Stimulated activated CD4-positive, alpha-beta T cell treated with anti-CD3 and anti-CD28 coated beads, Interleukin-2, amount 100 ng/mL, for 48 hours (primary cell): ENCODE data around the gene OR4D2.
A peak's percentile ranks its signal among the peaks of the same experiment; 100 is the strongest.

ENCODE experiments used
- DNase-seq, 2 donors: peaks; one replicate each; pipeline ENCODE4 v3.0.0-alpha.2; 2020

Gene OR4D2

GRCh38 chr17:58176200-58176599, 9.4 kb downstream of the OR4D2 start:
- no peak for DNase-seq

DNA sequence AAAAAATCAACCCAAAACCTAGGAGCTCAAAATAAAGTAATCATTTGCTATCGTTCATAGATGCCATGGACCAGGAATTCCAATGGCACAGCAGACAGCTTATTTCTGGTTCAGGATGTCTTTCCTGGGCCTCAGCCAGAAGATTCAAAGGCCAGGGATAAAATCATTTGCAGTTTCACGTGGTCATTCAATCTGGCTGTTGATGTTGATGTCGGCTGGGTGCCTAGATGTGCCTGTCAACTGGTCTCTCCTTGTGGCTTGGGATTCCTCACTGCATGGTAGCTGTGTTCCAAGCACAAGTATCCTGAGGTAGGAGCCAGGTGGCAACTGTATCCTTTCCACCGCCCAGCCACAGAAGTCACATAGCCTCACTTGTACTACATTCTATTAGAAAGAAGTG, 15.0 kb downstream of the OR4D2 start:
- no peak for DNase-seq

GRCh38 chr17:58183514-58183913, 16.7 kb downstream of the OR4D2 start:
- no peak for DNase-seq

DNA sequence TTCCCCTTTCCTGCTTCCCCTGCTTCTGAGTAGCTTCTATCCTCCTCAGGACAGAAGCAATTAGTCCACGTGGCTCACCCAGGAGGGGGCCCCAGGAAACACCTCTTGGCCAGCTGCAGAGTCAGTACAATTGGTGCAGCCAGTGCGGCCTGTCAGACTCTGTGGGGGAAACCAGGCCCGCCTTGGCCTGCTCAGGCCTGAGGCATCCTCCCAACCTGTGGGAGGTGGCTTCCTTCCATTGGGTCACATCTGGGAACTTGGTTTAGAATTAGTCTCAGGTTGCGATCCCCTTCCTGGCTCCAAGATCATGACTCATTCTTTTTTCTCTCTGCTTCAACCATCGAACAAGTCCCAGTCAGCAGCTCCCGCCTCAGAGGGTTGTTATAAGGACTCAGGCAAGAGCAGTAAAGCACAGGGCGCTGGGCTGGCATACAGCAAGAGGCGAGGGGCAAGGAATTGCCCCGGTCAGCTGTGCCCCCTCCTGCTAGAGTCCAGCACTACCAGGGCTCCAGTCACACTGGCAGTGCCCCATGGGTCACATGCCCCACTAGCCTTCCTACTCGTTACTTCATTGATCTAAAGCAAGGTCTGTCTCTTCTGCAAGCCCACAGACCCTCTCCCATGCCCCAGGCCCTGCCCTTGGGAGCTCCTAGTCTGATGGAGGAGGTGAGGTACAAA, 17.7 kb downstream of the OR4D2 start:
- DNase-seq: no peak

DNA sequence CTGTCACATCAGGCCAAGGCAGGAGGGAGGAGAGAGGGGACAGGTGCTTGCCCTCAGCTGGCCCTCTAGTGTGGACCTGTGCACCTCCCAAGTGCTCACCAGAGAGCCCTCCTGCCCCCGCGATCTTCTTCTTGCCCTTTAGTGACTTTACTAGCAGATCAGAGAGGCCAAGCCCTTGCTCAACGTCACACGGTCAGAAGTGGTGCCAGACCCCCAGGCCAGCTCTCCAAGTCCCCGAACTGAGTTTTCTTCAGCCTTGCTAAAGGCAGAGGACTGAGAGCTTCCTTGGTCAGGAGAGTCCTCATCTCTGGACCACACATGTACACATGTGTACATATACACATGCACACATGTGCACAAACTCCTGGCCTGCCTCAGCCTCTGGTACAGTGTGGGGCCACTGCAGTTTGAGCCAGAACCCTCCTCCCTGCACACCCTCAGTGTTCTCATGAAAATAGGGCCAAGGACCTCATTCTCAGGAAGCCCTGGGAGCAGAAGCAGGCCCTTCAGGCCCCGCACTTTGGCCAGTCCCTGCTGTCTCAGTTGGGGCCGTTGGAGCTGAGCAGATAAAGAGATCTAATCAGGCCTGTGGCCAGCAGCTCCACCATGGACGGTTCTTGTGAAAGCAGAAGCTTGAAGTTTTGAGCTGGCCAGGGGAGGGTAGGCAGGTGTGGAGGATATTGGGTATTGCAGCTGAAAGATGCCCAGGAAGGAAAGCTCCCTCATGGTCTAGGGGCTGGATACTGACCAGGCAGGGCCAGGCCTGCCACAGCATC, 18.4 kb downstream of the OR4D2 start:
- DNase-seq: no peak

DNA sequence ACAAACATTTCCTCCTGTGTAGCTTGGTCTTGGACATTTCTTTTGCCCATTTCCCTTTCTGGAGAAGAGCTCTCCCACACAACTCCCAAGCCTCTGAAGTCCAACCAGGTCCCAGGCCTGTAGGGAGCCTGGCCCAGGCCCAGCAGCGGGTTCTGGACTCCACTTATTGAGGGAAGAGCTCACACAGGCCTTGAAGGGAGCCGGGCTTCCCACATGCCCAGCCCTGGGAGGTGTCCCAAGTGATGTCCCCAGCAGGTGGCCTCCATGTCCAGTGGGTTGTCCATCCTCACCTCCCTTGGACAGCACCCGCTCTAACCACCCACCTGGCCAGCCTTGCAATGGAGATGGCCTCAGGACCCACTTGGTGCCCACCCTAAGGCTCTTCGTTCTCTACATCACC, 19.8 kb downstream of the OR4D2 start:
- no peak for DNase-seq

DNA sequence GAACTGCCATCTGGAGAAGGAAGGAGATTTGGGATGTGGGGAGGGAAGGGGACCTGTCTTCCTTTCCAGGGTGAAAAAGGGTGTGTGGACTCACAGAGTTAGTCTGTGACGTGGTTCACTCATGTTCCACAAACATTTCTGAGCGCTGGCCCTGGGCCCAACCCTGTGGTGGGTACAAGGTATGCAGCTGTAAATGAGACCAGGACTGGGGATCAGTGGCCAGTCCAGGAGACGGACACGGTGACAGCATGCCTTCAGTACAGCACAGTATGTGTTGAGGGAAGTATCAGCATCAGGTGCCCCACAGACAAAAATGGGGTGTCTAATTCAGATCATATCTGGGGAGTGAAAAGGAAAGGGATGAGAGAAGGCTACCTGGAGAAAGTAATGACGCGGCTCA, 20.3 kb downstream of the OR4D2 start:
- no peak for DNase-seq

DNA sequence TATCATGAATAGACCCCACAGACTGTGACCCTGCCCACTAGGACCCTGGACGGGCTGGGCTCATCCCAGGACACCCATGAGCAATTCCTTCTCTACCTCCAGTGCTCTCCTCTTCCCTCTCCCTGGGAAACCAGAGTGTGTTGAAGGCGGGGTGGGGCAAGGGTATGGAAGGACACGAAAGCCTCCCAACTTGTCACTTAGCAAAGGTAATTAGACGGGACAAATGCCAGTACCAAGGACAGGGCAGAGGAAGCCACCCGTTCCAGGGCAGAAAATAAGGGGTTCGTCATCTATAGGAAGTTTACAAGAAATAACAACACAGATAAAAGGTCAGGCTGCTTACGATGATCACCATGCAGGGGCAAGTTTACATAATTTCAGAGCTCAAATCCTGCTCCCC, 20.9 kb downstream of the OR4D2 start:
- DNase-seq: no peak

- DNase-seq: no peak
These were observed 22.8 kb downstream of the OR4D2 start for GRCh38 chr17:58189436-58190146.

- no peak for DNase-seq
These were observed 24.6 kb downstream of the OR4D2 start for GRCh38 chr17:58191241-58191896.

GRCh38 chr17:58192612-58193011, 25.8 kb downstream of the OR4D2 start, which contains the start of gene EPX:
Gene EPX, plus strand, starts transcription at chr17:58192726. Its CDS starts 121 bp downstream, at chr17:58192847.
- DNase-seq: no peak

DNA sequence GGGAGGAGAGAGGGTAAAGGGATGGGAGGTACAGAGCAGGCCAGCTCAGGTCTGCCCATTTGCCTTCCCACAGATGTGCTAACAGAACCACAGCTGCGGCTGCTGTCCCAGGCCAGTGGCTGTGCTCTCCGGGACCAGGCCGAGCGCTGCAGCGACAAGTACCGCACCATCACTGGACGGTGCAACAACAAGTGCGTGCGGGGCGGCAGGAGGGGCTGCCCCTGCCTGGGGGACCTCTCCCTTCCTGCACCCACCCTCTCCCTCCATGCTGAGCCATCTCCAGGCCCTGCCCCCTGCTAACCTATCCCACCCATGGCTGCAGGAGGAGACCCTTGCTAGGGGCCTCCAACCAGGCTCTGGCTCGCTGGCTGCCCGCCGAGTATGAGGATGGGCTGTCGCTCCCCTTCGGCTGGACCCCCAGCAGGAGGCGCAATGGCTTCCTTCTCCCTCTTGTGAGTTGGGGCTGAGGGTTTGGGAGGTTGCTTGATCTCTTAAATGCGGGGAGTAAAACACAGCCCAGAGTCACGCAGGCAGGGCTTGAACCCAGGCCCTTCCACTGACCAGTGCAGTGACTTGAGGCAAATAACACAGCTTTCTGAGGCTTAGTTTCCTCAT, 27.0 kb downstream of the OR4D2 start:
- no peak for DNase-seq

- no peak for DNase-seq
These were observed 28.8 kb downstream of the OR4D2 start for GRCh38 chr17:58195518-58196123.

- no peak for DNase-seq
These were observed 29.8 kb downstream of the OR4D2 start for GRCh38 chr17:58196610-58197009.

DNA sequence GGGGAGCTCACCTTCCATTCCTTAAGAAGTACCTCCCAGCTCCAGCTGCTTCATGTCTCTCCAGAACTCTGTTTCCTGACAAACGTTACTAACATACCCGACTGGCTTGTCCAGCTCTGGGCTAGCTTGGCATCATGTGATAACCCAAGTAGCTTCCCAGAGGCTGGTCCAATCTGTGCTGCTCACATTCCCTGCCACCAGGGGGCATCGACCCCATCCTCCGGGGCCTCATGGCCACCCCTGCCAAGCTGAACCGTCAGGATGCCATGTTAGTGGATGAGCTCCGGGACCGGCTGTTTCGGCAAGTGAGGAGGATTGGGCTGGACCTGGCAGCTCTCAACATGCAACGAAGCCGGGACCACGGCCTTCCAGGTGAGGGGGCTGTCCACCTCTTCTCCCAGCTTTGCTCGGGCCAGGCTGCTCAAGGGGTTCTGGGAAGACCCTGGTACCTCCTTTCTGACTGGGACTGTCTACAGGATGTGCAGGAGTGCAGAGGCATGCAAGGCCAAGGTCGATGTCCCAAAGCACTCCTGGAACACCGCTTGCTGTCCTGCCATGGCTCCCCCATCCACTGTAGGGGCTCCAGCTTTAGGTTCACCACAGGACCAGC, 33.3 kb downstream of the OR4D2 start:
- DNase-seq: peak; percentile 60 to 63

GRCh38 chr17:58202859-58203258, 36.1 kb downstream of the OR4D2 start:
- no peak for DNase-seq

GRCh38 chr17:58204796-58205195, 38.0 kb downstream of the OR4D2 start:
- no peak for DNase-seq

DNA sequence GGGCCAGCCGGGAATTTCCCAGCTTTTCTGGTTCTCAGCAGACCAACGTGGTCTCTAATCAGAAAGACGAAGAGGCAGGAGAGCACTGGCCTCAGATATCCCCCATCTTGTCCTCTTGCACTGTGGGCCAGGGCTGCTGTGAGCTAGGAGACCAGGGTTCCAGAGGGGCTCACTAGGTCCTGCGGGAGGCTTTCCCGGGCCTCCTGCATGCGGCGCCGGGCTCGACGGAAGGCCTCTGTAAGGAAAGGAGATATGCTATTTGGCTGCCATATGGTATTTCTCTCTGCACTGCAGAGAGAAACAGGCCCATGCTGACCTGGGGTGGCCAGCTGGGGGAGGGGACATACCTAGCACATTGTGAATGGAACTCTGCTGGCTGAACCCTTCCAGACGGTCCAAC, 39.2 kb downstream of the OR4D2 start:
- DNase-seq: no peak

DNA sequence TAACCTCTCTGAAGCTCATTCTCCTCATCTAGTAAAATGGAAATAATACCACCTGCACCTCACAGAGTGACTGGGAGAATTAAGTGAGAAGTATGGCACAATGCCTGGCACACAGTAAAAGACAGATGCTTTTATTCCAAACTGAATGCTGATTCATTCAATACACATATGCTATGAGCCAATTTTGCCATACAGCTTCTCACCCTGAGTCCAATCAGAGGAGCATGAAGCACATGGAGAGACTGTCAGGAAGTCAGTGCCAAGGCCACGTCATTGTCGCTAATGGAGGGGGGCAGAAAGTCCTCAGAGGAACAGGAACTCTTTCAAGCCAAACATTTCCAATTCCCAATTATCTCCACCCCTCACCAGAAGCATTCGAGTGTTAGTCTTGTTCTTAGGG, 40.7 kb downstream of the OR4D2 start:
- no peak for DNase-seq

DNA sequence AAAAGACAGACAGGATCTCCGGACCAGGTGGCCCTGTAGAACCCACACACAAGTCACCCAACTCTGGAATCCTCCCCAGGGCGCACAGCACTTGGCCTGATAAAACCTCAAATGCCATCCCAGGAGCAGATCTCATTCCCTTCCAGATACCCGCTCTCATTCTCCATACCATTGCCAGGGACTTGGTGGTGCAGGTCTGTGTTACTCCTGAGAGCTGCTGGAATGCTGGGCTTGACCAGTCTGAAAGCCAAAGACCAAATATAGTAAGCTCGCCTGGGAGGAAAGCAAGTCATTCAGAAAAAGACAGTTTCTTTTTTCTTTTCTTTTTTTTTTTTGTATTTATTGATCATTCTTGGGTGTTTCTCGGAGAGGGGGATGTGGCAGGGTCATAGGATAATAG, 41.6 kb downstream of the OR4D2 start:
- no peak for DNase-seq

DNA sequence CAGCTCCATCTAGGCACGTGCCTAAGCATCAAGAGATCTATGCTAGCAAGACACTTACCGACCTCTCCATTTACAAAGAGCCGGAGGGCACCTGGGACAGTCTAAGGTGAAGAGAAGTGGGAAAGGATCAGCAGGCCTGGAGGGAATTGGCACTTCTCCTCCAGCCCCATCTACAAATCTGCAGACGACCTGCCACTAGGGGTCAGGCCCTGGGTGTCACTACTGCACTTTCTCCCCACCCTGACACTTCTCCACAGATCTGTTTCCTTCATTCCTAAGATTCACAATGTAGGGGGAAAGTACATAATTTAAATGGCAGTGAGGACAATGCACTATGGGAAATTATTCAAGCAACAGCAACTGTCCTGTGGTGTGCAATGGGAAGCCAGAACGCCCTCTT, 44.1 kb downstream of the OR4D2 start:
- DNase-seq: no peak

- DNase-seq: no peak
These were observed 48.9 kb downstream of the OR4D2 start for GRCh38 chr17:58215685-58216084.
